PFSK-1 (cell line): ENCODE results near the gene PXK.

Experiments used
- POLR2AphosphoS5 ChIP-seq: IDR thresholded peaks from 2 replicates; pipeline ENCODE4 v1.6.1; 2012; ENCODE audit warnings: low read depth, mild to moderate bottlenecking, control low read depth, low read length, moderate library complexity
- TAF1 ChIP-seq: IDR thresholded peaks from 2 replicates; pipeline ENCODE4 v1.6.1; 2012; ENCODE audit warnings: low read length, control low read depth, borderline replicate concordance; ENCODE audit not compliant: insufficient read depth

The PXK gene

DNA sequence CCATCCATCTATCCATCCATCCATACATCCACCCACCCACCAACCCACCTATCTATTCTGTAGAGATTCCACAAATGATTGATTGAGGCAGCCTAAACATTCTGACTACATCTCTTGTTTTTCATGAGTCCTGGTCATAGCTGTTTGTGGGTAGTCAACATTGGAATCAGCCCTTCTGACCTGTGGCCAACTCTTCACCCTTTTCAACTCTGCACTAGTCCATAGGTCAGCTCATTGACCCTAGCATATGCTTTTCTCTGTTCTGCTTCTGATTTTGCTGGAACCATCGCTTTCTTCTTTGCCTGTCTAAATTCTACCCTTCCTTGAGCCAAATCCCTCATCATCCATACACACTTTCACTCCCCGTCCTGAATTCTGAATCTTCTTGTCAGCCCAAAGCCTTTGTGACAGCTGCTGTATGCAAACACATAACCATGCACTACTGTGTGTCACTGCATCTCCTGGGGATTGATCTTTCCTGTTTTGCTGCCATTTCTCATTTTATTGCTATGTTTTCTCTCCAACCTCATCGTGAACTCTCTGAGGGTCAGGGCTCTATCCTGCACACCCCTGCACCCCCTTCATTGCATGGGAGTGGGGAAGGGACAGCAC is 142.4 kb downstream of the PXK start:
- TF ChIP-seq POLR2AphosphoS5, result no peak
- no peak for TF ChIP-seq TAF1
